Measurements from ENCODE around the gene BTG4.

GRCh38 chr11:111557425-111558111, 45.4 kb upstream of the BTG4 start:
- TF ChIP-seq CTCF (conservative IDR thresholded peaks at IDR 0.05 in 1 of 2, IDR thresholded peaks at IDR 0.05 in 1 of 2; ENCODE audit: extremely low read depth in 1 of 2, insufficient read depth in 1 of 2, low read depth in 1 of 2, low read length in 2 of 2) (no peak), EZH2 (IDR thresholded peaks at IDR 0.05; ENCODE audit: borderline replicate concordance, low read length) (no peak)

All from mammary epithelial cell (primary cell).